Skeletal muscle tissue (tissue), 4 donors: ENCODE results near the gene UBE2G1. TPM values are rescaled to one million over a fixed set of nuclear protein-coding genes. Genes with fewer than 3 reads are reported as not detected.

Experiments used
- H3K27ac ChIP-seq: one replicate; pipeline ENCODE4 v1.7.0; 2013; ENCODE audit warnings: mild to moderate bottlenecking, low read depth, low read length, inconsistent platforms
- H3K27me3 ChIP-seq, 3 donors: one replicate each; pipeline ENCODE4 v1.7.0; 2013; ENCODE audit warnings: low read length in 3 of 3; ENCODE audit not compliant: control insufficient read depth in 3 of 3, insufficient read depth in 3 of 3
- H3K36me3 ChIP-seq, 3 donors: one replicate each; pipeline ENCODE4 v1.7.0; 2013; ENCODE audit warnings: low read length in 3 of 3; ENCODE audit not compliant: control insufficient read depth in 3 of 3, insufficient read depth in 3 of 3
- H3K4me1 ChIP-seq, 3 donors: one replicate each; pipeline ENCODE4 v1.7.0; 2013; ENCODE audit warnings: low read length in 3 of 3, mild to moderate bottlenecking in 3 of 3; ENCODE audit not compliant: control insufficient read depth in 3 of 3, insufficient read depth in 3 of 3
- H3K4me3 ChIP-seq, 3 donors: one replicate each; pipeline ENCODE4 v1.7.0; 2013; ENCODE audit warnings: low read length in 3 of 3
- H3K9ac ChIP-seq, 3 donors: one replicate each; pipeline ENCODE4 v1.7.0; 2013; ENCODE audit warnings: low read length in 3 of 3, mild to moderate bottlenecking in 3 of 3, moderate library complexity in 2 of 3, low read depth in 1 of 3
- H3K9me3 ChIP-seq, 3 donors: one replicate each; pipeline ENCODE4 v1.7.0; 2013; ENCODE audit warnings: low read length in 3 of 3; ENCODE audit not compliant: control insufficient read depth in 3 of 3
- total RNA-seq: library from RNA; depleted of rRNA; stranded (reverse); fragments of >200 nt; gene quantifications from one replicate; pipeline ENCODE4 v1.2.3, GENCODE V29; 2014
- donor health status: Osteomylitis.

Gene UBE2G1
- total RNA-seq, 1 donor from 2014 or later: 49.1 TPM

- Histone ChIP-seq H3K27ac (no peak overlapping the region), H3K27me3 (no peaks in the 10 kb centered on the region), H3K36me3 (no peaks in the 10 kb centered on the region), H3K4me3 (no peak overlapping the region), H3K9ac (no peak overlapping the region), H3K4me1 (peaks cover 24 to 43% (median 28%) of the 10 kb centered on the region in 3 donors), H3K9me3 (no peaks in the 10 kb centered on the region)
Observed at GRCh38 chr17:4326112-4326511, 40.4 kb downstream of the UBE2G1 start.

- Histone ChIP-seq H3K9ac (no peak overlapping the region), H3K36me3 (no peaks in the 10 kb centered on the region), H3K9me3 (no peaks in the 10 kb centered on the region), H3K4me3 (no peak overlapping the region), H3K27ac (no peak overlapping the region), H3K4me1 (peaks cover 26 to 45% (median 27%) of the 10 kb centered on the region in 3 donors), H3K27me3 (no peaks in the 10 kb centered on the region)
Observed at GRCh38 chr17:4324463-4324862, 42.0 kb downstream of the UBE2G1 start.

GRCh38 chr17:4319221-4319620 is 47.3 kb downstream of the UBE2G1 start:
- no peak overlapping the region for H3K4me3 ChIP-seq
- H3K9ac ChIP-seq: no peak overlapping the region
- no peaks in the 10 kb centered on the region for H3K36me3 ChIP-seq
- H3K4me1 ChIP-seq: peaks cover 39 to 58% (median 49%) of the 10 kb centered on the region in 3 donors
- no peak overlapping the region for H3K27ac ChIP-seq
- no peaks in the 10 kb centered on the region for H3K27me3 ChIP-seq
- no peaks in the 10 kb centered on the region for H3K9me3 ChIP-seq

GRCh38 chr17:4318596-4318995 is 47.9 kb downstream of the UBE2G1 start:
- Histone ChIP-seq H3K36me3 (no peaks in the 10 kb centered on the region), H3K4me3 (peak overlapping the region in 1 of 3 donors; percentile 12), H3K4me1 (peaks cover 44 to 55% (median 49%) of the 10 kb centered on the region in 3 donors), H3K27ac (peak overlapping the region; percentile 55), H3K9me3 (no peaks in the 10 kb centered on the region), H3K27me3 (no peaks in the 10 kb centered on the region), H3K9ac (peak overlapping the region in 1 of 3 donors; percentile 55)

GRCh38 chr17:4318186-4318585 is 48.3 kb downstream of the UBE2G1 start:
- Histone ChIP-seq H3K9ac (peak overlapping the region in 1 of 3 donors; percentile 55), H3K4me3 (peak overlapping the region in 1 of 3 donors; percentile 12), H3K27ac (peak overlapping the region; percentile 55), H3K9me3 (no peaks in the 10 kb centered on the region), H3K36me3 (no peaks in the 10 kb centered on the region), H3K4me1 (peaks cover 44 to 57% (median 47%) of the 10 kb centered on the region in 3 donors), H3K27me3 (no peaks in the 10 kb centered on the region)

- H3K36me3 ChIP-seq: no peaks in the 10 kb centered on the region
- no peak overlapping the region for H3K4me3 ChIP-seq
- no peaks in the 10 kb centered on the region for H3K9me3 ChIP-seq
- no peaks in the 10 kb centered on the region for H3K27me3 ChIP-seq
- H3K27ac ChIP-seq: peak overlapping the region; percentile 55
- H3K4me1 ChIP-seq: peaks cover 43 to 52% (median 48%) of the 10 kb centered on the region in 3 donors
- peak overlapping the region in 1 of 3 donors; percentile 47 for H3K9ac ChIP-seq
Observed at GRCh38 chr17:4317610-4318009, 48.9 kb downstream of the UBE2G1 start.

- Histone ChIP-seq H3K36me3 (no peaks in the 10 kb centered on the region), H3K9me3 (no peaks in the 10 kb centered on the region), H3K9ac (no peak overlapping the region), H3K27ac (peak overlapping the region; percentile 45), H3K4me3 (no peak overlapping the region), H3K27me3 (no peaks in the 10 kb centered on the region), H3K4me1 (peaks cover 37 to 49% (median 42%) of the 10 kb centered on the region in 3 donors)
Observed at GRCh38 chr17:4316648-4317047, 49.8 kb downstream of the UBE2G1 start.

- H3K27ac ChIP-seq: peak overlapping the region; percentile 11
- H3K27me3 ChIP-seq: no peaks in the 10 kb centered on the region
- H3K4me3 ChIP-seq: no peak overlapping the region
- no peak overlapping the region for H3K9ac ChIP-seq
- H3K4me1 ChIP-seq: peaks cover 56 to 60% (median 56%) of the 10 kb centered on the region in 3 donors
- no peaks in the 10 kb centered on the region for H3K9me3 ChIP-seq
- H3K36me3 ChIP-seq: no peaks in the 10 kb centered on the region
Observed at GRCh38 chr17:4314618-4315017, 51.9 kb downstream of the UBE2G1 start.

- H3K9ac ChIP-seq: no peak overlapping the region
- H3K27ac ChIP-seq: peak overlapping the region; percentile 76
- H3K4me3 ChIP-seq: no peak overlapping the region
- H3K27me3 ChIP-seq: no peaks in the 10 kb centered on the region
- H3K9me3 ChIP-seq: no peaks in the 10 kb centered on the region
- no peaks in the 10 kb centered on the region for H3K36me3 ChIP-seq
- H3K4me1 ChIP-seq: peaks cover 53 to 63% (median 59%) of the 10 kb centered on the region in 3 donors
Observed at GRCh38 chr17:4314179-4314578, 52.3 kb downstream of the UBE2G1 start.

GRCh38 chr17:4313221-4314114 is 53.0 kb downstream of the UBE2G1 start:
- Histone ChIP-seq H3K9ac (peak overlapping the region in 1 of 3 donors; percentile 25), H3K9me3 (no peaks in the 10 kb centered on the region), H3K4me1 (peaks cover 54 to 66% (median 60%) of the 10 kb centered on the region in 3 donors), H3K36me3 (no peaks in the 10 kb centered on the region), H3K27ac (peak overlapping the region; percentile 76), H3K27me3 (no peaks in the 10 kb centered on the region), H3K4me3 (peak overlapping the region; percentile 8 to 55 (median 40))
